GM19099 (cell line): Measurements from ENCODE around the gene SEC31A.

Experiments
- POLR2A ChIP-seq: IDR thresholded peaks from 3 replicates; pipeline ENCODE4 v1.6.1; 2011; ENCODE audit warnings: low read depth; ENCODE audit not compliant: insufficient read length; ENCODE audit errors: extremely low read depth

The SEC31A gene

GRCh38 chr4:82861529-82861928 is 29.4 kb downstream of the SEC31A start:
- TF ChIP-seq POLR2A, result no peak

GRCh38 chr4:82852751-82853285 is 38.1 kb downstream of the SEC31A start:
- TF ChIP-seq POLR2A, result no peak

- no peak for TF ChIP-seq POLR2A
These were observed 38.8 kb downstream of the SEC31A start for GRCh38 chr4:82851885-82852750.

- no peak for TF ChIP-seq POLR2A
These were observed 39.6 kb downstream of the SEC31A start for GRCh38 chr4:82851318-82851717.

- no peak for TF ChIP-seq POLR2A
These were observed 40.3 kb downstream of the SEC31A start for GRCh38 chr4:82850684-82851083.

GRCh38 chr4:82848706-82849105 is 42.2 kb downstream of the SEC31A start:
- no peak for TF ChIP-seq POLR2A

- TF ChIP-seq POLR2A, result no peak
These were observed 48.4 kb downstream of the SEC31A start for GRCh38 chr4:82842593-82842992.

GRCh38 chr4:82839624-82840023 is 51.3 kb downstream of the SEC31A start:
- no peak for TF ChIP-seq POLR2A

- TF ChIP-seq POLR2A, result no peak
These were observed 57.1 kb downstream of the SEC31A start for GRCh38 chr4:82833696-82834313.

- no peak for TF ChIP-seq POLR2A
These were observed 65.5 kb downstream of the SEC31A start for GRCh38 chr4:82825425-82825824.

GRCh38 chr4:82823062-82823461 is 67.9 kb downstream of the SEC31A start:
- no peak for TF ChIP-seq POLR2A

GRCh38 chr4:82820689-82821088 is 70.3 kb downstream of the SEC31A start:
- no peak for TF ChIP-seq POLR2A

- no peak for TF ChIP-seq POLR2A
These were observed 72.0 kb downstream of the SEC31A start for GRCh38 chr4:82818664-82819662.

- no peak for TF ChIP-seq POLR2A
These were observed 76.9 kb downstream of the SEC31A start for GRCh38 chr4:82814034-82814433.

GRCh38 chr4:82811838-82812341 is 79.1 kb downstream of the SEC31A start:
- TF ChIP-seq POLR2A, result no peak
